Measurements from ENCODE around the gene PADI1.

The PADI1 gene

DNA sequence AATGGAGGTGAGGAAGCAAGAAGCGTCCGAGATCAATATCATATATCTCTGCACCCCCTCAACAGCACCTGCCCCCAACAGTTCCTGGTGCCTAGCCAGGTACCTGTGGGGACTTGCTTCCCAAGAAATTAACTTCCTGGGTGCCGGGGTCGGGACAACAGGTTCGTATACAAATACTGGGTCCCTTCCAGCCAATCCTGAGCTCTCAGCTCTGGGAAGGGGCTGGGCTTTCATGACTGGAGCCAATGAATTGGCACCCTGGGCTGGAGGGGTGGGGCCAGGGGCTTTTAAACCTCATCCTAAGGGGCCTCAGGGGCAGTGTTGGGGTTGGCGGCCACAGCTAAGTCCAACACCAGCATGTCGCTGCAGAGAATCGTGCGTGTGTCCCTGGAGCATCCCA lies 43.9 kb downstream of the PADI1 start, which contains the start of gene PADI3:
Gene PADI3, plus strand, starts transcription at position 318 of the 400 bp plus-strand sequence. Its CDS starts 40 bp downstream, at position 358.
- CTCF ChIA-PET = interaction anchor here (1.1 to 1.3 kb wide), 2 partner anchors 11 to 25 kb away, joined by 3 to 4 read pairs; no protein-coding TSS in a partner anchor
- H3K4me3 ChIP-seq (ENCODE audit: low read depth, low read length) = no peak within 1 kb of the TSS
- no peak for TF ChIP-seq FEZF1 (tag by site-specific recombination; IDR thresholded peaks at IDR 0.05)
- TF ChIP-seq SP2 (tag by site-specific recombination; IDR thresholded peaks at IDR 0.05) = peak; percentile 33; the same call in 1 of the 2 replicates
- TF ChIP-seq HOXA7 (CRISPR knock-in tag; IDR thresholded peaks at IDR 0.05; ENCODE audit: borderline replicate concordance) = no peak
- no peaks in the 10 kb centered on the region for H3K36me3 ChIP-seq (ENCODE audit: control insufficient read depth in 2 of 2, insufficient read depth in 1 of 2, low read length in 2 of 2)
- H3K9me3 ChIP-seq (ENCODE audit: control insufficient read depth, insufficient read depth, low read depth, low read length) = no peaks in the 10 kb centered on the region
- POLR2A ChIA-PET = interaction anchor here (0.6 to 1.0 kb wide), 2 partner anchors 9 to 256 kb away, joined by 3 read pairs; no protein-coding TSS in a partner anchor
- no peak within 1 kb of the TSS for H3K27ac ChIP-seq (ENCODE audit: extremely low read depth, low read depth, low read length)
- no peaks in the 10 kb centered on the region for H3K4me1 ChIP-seq (ENCODE audit: control insufficient read depth, insufficient read depth, low read length)

GRCh38 chr1:17250601-17251000 lies 45.7 kb downstream of the PADI1 start:
- H3K4me1 ChIP-seq (ENCODE audit: control insufficient read depth, insufficient read depth, low read length) = no peaks in the 10 kb centered on the region
- no peak overlapping the region for H3K27ac ChIP-seq (ENCODE audit: extremely low read depth, low read depth, low read length)
- CTCF ChIA-PET = interaction anchor here (0.6 to 1.2 kb wide), 2 partner anchors 23 to 125 kb away, joined by 3 to 5 read pairs; no protein-coding TSS in a partner anchor
- no peaks in the 10 kb centered on the region for H3K36me3 ChIP-seq (ENCODE audit: control insufficient read depth in 2 of 2, insufficient read depth in 1 of 2, low read length in 2 of 2)
- no peaks in the 10 kb centered on the region for H3K9me3 ChIP-seq (ENCODE audit: control insufficient read depth, insufficient read depth, low read depth, low read length)
- POLR2A ChIA-PET = no interaction called here
- H3K4me3 ChIP-seq (ENCODE audit: low read depth, low read length) = no peak overlapping the region
- TF ChIP-seq, protein P1, sequence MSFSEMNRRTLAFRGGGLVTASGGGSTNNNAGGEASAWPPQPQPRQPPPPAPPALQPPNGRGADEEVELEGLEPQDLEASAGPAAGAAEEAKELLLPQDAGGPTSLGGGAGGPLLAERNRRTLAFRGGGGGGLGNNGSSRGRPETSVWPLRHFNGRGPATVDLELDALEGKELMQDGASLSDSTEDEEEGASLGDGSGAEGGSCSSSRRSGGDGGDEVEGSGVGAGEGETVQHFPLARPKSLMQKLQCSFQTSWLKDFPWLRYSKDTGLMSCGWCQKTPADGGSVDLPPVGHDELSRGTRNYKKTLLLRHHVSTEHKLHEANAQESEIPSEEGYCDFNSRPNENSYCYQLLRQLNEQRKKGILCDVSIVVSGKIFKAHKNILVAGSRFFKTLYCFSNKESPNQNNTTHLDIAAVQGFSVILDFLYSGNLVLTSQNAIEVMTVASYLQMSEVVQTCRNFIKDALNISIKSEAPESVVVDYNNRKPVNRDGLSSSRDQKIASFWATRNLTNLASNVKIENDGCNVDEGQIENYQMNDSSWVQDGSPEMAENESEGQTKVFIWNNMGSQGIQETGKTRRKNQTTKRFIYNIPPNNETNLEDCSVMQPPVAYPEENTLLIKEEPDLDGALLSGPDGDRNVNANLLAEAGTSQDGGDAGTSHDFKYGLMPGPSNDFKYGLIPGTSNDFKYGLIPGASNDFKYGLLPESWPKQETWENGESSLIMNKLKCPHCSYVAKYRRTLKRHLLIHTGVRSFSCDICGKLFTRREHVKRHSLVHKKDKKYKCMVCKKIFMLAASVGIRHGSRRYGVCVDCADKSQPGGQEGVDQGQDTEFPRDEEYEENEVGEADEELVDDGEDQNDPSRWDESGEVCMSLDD (tag by site-specific recombination; IDR thresholded peaks at IDR 0.05) = no peak
- TF ChIP-seq ZNF23 (tag by site-specific recombination; IDR thresholded peaks at IDR 0.05; ENCODE audit: borderline replicate concordance) (no peak), TRIM28 (IDR thresholded peaks at IDR 0.05; ENCODE audit: borderline replicate concordance, low read length) (no peak), ZBTB17 (tag by site-specific recombination; IDR thresholded peaks at IDR 0.05) (no peak), TSHZ1 (tag by site-specific recombination; IDR thresholded peaks at IDR 0.05; ENCODE audit: borderline replicate concordance) (no peak), ZNF792 (tag by site-specific recombination; IDR thresholded peaks at IDR 0.05) (no peak), ZBTB21 (tag by site-specific recombination; IDR thresholded peaks at IDR 0.05) (no peak), ZNF112 (tag by site-specific recombination; IDR thresholded peaks at IDR 0.05) (no peak), RBAK (tag by site-specific recombination; IDR thresholded peaks at IDR 0.05) (no peak), ZNF548 (tag by site-specific recombination; IDR thresholded peaks at IDR 0.05) (no peak), SCRT1 (tag by site-specific recombination; IDR thresholded peaks at IDR 0.05; ENCODE audit: borderline replicate concordance) (no peak), ZIC2 (tag by site-specific recombination; IDR thresholded peaks at IDR 0.05) (peak; percentile 27; the same call in 1 of the 2 replicates), ZNF621 (tag by site-specific recombination; IDR thresholded peaks at IDR 0.05) (no peak)
- TF ChIP-seq, protein P2, sequence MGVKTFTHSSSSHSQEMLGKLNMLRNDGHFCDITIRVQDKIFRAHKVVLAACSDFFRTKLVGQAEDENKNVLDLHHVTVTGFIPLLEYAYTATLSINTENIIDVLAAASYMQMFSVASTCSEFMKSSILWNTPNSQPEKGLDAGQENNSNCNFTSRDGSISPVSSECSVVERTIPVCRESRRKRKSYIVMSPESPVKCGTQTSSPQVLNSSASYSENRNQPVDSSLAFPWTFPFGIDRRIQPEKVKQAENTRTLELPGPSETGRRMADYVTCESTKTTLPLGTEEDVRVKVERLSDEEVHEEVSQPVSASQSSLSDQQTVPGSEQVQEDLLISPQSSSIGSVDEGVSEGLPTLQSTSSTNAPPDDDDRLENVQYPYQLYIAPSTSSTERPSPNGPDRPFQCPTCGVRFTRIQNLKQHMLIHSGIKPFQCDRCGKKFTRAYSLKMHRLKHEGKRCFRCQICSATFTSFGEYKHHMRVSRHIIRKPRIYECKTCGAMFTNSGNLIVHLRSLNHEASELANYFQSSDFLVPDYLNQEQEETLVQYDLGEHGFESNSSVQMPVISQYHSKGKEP (tag by site-specific recombination; IDR thresholded peaks at IDR 0.05) = no peak
- TF ChIP-seq, protein P3, sequence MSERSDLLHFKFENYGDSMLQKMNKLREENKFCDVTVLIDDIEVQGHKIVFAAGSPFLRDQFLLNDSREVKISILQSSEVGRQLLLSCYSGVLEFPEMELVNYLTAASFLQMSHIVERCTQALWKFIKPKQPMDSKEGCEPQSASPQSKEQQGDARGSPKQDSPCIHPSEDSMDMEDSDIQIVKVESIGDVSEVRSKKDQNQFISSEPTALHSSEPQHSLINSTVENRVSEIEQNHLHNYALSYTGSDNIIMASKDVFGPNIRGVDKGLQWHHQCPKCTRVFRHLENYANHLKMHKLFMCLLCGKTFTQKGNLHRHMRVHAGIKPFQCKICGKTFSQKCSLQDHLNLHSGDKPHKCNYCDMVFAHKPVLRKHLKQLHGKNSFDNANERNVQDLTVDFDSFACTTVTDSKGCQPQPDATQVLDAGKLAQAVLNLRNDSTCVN (tag by site-specific recombination; optimal IDR thresholded peaks at IDR 0.05) = no peak
- TF ChIP-seq, protein P4, sequence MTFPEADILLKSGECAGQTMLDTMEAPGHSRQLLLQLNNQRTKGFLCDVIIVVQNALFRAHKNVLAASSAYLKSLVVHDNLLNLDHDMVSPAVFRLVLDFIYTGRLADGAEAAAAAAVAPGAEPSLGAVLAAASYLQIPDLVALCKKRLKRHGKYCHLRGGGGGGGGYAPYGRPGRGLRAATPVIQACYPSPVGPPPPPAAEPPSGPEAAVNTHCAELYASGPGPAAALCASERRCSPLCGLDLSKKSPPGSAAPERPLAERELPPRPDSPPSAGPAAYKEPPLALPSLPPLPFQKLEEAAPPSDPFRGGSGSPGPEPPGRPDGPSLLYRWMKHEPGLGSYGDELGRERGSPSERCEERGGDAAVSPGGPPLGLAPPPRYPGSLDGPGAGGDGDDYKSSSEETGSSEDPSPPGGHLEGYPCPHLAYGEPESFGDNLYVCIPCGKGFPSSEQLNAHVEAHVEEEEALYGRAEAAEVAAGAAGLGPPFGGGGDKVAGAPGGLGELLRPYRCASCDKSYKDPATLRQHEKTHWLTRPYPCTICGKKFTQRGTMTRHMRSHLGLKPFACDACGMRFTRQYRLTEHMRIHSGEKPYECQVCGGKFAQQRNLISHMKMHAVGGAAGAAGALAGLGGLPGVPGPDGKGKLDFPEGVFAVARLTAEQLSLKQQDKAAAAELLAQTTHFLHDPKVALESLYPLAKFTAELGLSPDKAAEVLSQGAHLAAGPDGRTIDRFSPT (tag by site-specific recombination; IDR thresholded peaks at IDR 0.05) = peak; percentile 58; the same call in 1 of the 2 replicates
- TF ChIP-seq, protein P5, sequence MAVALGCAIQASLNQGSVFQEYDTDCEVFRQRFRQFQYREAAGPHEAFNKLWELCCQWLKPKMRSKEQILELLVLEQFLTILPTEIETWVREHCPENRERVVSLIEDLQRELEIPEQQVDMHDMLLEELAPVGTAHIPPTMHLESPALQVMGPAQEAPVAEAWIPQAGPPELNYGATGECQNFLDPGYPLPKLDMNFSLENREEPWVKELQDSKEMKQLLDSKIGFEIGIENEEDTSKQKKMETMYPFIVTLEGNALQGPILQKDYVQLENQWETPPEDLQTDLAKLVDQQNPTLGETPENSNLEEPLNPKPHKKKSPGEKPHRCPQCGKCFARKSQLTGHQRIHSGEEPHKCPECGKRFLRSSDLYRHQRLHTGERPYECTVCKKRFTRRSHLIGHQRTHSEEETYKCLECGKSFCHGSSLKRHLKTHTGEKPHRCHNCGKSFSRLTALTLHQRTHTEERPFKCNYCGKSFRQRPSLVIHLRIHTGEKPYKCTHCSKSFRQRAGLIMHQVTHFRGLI (tag by site-specific recombination; IDR thresholded peaks at IDR 0.05) = no peak

Data from HEK293 (cell line).